Measurements from ENCODE around the gene AIRE. TPM values are rescaled to one million over a fixed set of nuclear protein-coding genes. Genes with fewer than 3 reads are reported as not detected.
"Not testable (repeated sequence)": the region's sequence is repeated elsewhere in the genome, so short reads cannot be mapped to it uniquely, and the experiment has no call there.

AIRE gene
- total RNA-seq, 1 donor from 2014 or later, result 9.7 TPM

- no peak for DNase-seq (ENCODE audit: low read depth)
Measured at GRCh38 chr21:44265734-44266270, 19.9 kb upstream of the AIRE start.

DNA sequence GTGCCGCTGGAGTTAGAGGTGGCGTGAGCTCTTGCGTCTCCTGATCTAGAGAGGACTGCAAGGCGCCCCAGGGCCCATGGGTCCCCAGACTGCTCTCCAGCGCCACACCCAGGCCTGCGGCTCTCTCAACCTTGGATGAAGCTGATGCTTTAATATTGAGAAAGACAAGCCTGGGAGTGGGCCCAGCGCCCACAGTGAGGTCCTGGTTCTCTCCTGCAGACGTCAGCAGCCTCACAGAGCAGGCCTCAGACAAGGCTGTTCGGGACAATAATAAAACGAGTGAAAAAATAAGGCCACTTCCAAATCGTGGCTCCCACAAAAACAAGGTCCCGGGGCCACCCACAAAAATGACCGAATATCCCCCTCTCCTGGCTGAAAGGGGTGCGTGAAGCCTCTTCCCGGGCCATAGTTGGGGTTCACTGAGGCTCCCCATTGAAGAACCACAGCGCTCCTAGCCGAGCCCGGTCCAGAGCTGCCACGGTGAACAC, 18.0 kb upstream of the AIRE start:
- DNase-seq (ENCODE audit: low read depth), result no peak

GRCh38 chr21:44269090-44269489, 16.6 kb upstream of the AIRE start:
- DNase-seq (ENCODE audit: low read depth), result no peak

- no peak for DNase-seq (ENCODE audit: low read depth)
Measured at GRCh38 chr21:44271558-44272283, 14.0 kb upstream of the AIRE start.

DNA sequence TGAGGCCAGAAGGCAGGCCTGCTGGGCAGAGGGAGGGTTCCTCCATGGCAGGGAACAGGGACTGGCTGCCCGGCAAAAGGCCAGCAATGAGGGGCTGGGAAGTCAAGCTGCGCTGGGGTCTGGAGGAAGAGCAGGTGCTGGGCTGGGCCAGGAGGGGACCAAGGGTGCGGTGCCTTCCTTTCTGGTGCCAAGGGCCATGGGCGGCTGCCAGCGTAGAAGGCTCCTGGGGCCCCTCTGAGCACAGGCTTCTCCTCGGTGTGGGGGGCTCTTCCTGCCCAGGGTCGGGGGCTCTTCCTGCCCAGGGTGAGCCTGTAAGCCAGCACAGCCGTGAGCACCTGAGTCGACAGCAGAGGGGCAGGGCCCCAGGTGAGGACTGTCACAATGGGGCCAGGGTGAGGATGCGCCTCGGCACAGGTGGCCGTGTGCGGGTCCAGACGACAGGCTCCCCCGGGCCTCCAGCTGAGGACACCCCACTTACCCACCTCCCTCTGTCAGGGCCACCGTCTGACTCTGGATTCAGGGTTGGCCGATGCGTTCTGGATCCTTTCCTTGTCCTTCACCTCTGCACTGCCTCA, 13.3 kb upstream of the AIRE start:
- DNase-seq (ENCODE audit: low read depth), result no peak

DNA sequence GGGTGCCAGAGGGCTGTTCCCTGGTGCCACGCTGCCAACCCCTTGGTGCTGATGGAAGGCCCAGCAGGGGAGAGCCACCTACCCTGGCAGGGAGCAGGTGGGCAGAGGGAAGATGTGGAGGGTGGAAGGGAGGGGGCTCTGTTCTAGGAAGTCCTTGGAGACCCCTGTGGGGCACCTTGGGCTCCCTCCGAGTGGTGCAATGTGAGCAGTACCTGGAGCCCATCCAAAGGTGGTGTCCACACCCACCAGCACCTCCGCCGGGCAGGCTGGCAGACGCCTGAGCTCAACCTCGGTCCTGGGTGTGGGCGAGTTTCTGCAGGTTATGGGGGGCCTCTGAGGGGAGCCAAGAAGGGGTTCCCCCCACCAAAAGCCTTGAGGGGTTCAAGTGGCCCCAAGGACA, 12.6 kb upstream of the AIRE start:
- DNase-seq (ENCODE audit: low read depth), result no peak

- no peak for DNase-seq (ENCODE audit: low read depth)
Measured at GRCh38 chr21:44275041-44275440, 10.6 kb upstream of the AIRE start.

DNA sequence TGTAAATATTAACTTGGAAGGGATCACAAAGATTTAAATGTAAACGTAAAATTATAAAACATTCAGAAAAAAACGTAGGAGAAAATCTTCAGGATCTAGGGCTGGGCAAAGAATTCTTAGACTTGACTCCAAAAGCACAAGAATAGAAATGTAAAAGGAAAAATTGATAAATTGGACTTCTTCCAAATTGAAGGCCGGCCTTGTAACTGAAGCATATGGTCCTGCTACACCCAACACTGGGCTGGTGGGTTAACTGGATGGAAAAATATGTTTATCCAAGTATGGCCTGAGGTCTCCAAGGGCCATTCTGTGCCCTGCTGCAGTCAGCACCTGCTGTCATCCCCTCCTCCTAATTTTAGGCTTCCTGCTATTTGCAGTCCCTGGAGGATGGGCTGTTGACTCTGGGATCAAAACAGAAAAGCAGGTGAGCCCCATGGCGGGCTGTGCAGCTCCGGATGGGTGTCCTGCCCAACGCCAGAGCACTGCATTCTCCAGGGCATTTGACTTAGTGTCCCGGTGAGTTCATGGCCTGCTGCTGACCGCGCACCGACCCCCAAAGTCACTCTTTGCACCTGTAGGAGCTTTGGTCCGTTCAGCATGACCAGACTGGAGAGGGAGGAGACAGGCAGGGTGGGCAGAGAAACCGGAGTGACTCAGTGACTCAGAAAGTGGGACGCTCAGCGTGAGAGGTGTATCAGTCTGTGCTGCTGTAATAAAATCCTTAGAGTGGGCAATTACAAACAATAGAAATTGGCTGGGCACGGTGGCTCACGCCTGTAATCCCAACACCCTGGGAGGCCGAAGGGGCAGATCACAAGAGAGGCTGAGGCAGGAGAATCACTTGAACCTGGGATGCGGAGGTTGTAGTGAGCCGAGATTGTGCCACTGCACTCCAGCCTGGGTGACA, 6.1 kb upstream of the AIRE start:
- DNase-seq (ENCODE audit: low read depth), result peak; percentile 61

GRCh38 chr21:44281801-44282200, 3.9 kb upstream of the AIRE start:
- no peak for DNase-seq (ENCODE audit: low read depth)

DNA sequence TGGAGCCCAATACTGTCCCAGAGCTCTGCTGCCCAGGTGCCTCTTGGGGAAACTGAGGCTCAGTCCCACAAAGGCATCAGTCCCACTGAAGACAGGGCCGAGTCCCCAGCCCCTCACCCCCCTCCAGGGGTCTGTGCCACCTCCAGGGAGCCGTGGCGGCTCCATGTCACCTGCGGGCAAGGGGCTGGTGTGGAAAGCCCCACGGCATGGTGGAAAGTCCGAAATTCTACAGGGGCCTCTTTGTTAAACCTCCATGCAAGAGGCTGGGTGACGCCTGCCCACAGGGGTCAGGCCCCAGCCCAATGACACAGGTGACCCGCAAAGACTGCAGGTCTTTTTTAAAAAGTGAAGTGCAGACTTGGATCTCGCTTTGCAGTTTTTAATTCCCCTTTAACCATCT, 3.3 kb upstream of the AIRE start:
- DNase-seq (ENCODE audit: low read depth), result no peak

DNA sequence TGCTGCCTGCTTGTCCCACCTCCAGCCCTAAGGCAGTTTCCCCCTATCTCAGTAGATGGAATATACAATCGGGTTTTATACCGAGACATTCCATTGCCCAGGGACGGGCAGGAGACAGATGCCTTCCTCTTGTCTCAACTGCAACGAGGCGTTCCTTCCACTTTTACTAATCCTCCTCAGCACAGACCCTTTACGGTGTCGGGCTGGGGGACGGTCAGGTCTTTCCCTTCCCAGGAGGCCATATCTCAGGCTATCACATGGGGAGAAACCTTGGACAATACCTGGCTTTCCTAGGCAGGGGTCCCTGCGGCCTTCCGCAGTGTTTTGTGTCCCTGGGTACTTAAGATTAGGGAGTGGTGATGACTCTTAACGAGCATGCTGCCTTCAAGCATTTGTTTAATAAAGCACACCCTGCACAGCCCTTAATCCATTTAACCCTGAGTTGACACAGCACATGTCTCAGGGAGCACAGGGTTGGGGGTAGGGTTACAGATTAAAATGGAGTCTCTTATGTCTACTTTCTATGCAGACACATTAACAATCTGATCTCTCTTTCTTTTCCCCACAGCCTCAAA, 2.4 kb upstream of the AIRE start:
- DNase-seq (ENCODE audit: low read depth), result not testable (repeated sequence)

DNA sequence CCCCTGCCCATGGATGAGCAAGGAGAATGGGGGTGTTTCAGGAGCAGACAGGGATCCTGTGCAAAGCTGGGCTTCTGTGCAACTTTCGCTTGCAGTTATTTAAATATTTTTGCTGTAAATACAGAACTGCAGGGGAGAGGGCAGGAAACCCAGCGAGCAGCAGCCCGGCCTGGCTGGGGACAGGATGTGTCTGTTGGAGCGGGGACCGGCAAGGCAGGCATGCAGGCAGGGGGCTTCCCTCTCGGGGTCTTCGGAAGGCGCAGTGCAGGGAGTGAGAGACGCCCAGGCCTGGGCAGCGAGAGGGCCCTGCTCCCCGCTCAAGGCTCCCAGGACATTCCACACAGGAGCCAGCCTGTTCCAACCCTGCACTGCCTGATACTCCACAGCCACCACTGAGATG, 1.7 kb upstream of the AIRE start:
- DNase-seq (ENCODE audit: low read depth), result no peak

- no peak for DNase-seq (ENCODE audit: low read depth)
Measured at GRCh38 chr21:44286086-44286715, 525 bp downstream of the AIRE start.

DNA sequence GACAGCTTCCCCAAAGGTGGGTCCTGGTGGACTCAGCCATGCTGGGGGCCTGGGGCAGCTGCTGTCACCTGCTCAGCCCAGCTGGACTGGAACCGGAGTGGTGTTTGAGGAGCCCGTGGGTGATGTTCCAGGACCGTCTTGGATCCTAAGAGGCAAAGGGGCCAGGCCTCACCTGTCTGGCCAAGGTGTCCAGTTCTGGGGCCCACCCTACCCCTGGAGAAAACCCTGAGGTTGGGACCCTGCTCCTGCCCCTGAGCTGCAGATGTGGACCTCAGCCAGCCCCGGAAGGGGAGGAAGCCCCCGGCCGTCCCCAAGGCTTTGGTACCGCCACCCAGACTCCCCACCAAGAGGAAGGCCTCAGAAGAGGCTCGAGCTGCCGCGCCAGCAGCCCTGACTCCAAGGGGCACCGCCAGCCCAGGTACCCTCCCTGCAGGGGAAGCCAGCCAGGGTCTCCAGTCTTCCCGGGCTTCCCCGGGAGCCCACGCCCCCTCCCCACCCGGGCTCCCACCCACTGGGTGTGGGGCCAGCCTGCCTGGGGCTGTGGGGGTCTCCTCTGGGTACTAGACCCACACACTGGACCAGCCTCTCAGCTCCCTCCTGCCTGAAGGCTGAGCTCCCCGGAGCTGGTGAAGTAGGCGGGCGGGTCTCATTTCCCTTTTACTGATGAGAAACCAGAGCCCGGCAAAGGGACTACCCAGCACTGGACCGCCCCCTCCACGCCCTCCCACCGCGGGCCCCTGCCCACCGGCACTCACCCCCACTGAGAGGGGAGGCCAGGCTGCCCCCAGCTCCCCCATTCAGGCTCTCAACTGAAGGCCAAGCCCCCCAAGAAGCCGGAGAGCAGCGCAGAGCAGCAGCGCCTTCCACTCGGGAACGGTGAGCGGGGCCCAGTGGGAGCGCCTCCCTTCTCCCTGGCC, 1.3 kb downstream of the AIRE start:
- DNase-seq (ENCODE audit: low read depth), result no peak

DNA sequence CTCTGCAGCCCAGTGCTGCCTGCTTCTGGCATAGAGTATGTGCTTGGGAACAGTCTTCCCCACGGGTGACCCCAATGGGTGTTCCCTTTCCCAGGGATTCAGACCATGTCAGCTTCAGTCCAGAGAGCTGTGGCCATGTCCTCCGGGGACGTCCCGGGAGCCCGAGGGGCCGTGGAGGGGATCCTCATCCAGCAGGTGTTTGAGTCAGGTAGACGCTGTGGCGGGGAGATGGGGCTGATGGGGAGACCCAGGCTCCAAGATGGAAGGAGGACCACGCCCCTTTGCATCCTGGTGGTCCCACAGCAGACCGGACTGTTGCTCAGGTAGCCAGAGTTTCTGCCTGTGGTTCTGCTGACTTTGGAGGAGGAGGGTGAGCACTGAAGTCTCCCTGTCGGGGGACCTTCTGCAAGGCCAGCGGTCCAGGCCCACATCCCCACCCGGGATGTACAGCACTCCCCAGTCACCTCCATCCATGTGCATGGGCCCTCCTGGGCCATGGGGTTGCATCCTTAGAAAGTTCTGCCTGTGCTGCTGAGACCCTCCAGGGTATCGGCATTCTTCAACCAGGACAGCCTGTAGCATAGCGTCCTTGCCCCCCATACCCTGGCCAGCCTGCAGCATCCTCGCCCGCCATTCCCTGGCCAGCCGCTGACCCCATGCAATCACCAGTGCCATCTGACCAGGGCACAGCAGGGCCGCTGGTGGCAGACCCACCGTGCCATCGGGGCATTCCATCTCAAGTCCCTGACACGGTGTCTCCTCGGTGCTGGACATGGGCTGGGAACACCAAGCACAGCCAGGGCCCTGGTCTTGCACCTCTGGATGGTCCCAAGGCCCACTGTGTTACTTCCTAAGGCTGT, 2.8 kb downstream of the AIRE start:
- DNase-seq (ENCODE audit: low read depth), result no peak

- DNase-seq (ENCODE audit: low read depth), result no peak
Measured at GRCh38 chr21:44289381-44290010, 3.8 kb downstream of the AIRE start.

DNA sequence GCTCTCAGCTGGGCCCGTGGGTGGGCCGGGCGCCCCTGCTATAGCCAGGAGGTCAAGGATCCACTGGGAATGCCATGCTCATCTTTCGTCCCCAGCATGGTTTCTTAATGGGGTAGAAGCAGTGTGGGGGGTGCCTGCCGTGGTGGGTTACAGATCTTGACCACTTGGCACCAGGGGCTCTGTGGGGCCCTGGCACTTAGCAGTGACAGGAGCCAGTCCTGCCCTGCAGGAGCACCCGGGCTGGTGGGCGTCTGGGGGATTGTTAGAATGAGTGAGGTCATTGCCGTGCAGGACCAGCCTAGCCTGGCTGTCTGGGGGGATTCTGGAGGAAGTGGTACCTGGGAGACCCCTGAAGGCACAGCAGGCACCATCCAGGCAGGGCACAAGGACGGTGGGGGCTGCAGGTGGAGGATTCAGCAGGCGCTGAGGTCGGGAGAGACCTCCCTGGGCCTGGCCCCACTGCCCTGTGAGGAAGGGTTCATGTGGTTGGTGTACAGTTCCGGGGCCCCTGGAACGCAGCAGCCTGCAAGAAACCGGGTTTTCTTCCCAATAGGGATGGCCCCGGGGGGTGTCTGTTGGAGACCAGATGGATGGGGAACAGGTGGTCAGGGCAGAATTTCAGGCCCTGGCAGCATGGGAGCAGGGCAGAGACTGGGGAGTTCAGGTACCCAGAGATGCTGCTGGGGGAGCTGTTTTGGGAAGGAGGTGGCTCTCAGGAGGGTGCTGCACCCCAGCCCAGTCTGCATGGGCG, 4.8 kb downstream of the AIRE start:
- no peak for DNase-seq (ENCODE audit: low read depth)
